H1 (cell line): ENCODE measurements around the gene WDR93.

Experiments used
- CEBPB ChIP-seq: IDR thresholded peaks from 2 replicates; pipeline ENCODE4 v1.6.1; 2012; ENCODE audit warnings: low read depth, low read length
- EP300 ChIP-seq, 2 experiments: IDR thresholded peaks; 1 replicate in 1 of 2; 2 replicates in 1 of 2; pipeline ENCODE4 v1.6.1; 2011 to 2012; ENCODE audit warnings: low read depth in 2 of 2, low read length in 2 of 2, mild to moderate bottlenecking in 2 of 2, borderline replicate concordance in 1 of 2, inconsistent platforms in 1 of 2, moderate library complexity in 1 of 2
- KDM5A ChIP-seq: fragments of 200-600 bp; IDR thresholded peaks from 2 replicates; pipeline ENCODE4 v1.7.1; 2012; ENCODE audit warnings: mild to moderate bottlenecking, low read length, inconsistent platforms, mixed read lengths
- POLR2AphosphoS5 ChIP-seq: IDR thresholded peaks from 2 replicates; pipeline ENCODE4 v1.6.1; 2011; ENCODE audit warnings: low read depth, low read length
- RNF2 ChIP-seq: fragments of 200-900, 300-1000 bp; sonication (generic); IDR thresholded peaks from 2 replicates; pipeline ENCODE4 v1.7.1; 2016; ENCODE audit warnings: borderline replicate concordance, low read depth, mild to moderate bottlenecking, antibody characterized with exemption, low read length; ENCODE audit not compliant: poor library complexity, severe bottlenecking; ENCODE audit errors: missing control alignments
- RXRA ChIP-seq: IDR thresholded peaks from 2 replicates; pipeline ENCODE4 v1.6.1; 2011; ENCODE audit warnings: low read depth, mild to moderate bottlenecking, low read length, moderate library complexity; ENCODE audit not compliant: insufficient read depth
- TEAD4 ChIP-seq: IDR thresholded peaks from 2 replicates; pipeline ENCODE4 v1.6.1; 2012; ENCODE audit warnings: low read depth, low read length, inconsistent platforms, mixed read lengths
- TF ChIP-seq, protein P1 (sequence below): IDR thresholded peaks from 2 replicates; pipeline ENCODE4 v1.6.1; 2012; ENCODE audit warnings: inconsistent platforms
- TF ChIP-seq, protein P2 (sequence below), 3 experiments: IDR thresholded peaks; 1 replicate in 2 of 3; 2 replicates in 1 of 3; pipeline versions ENCODE4 v1.5.1 to v1.6.1; 2011; ENCODE audit warnings: low read length in 3 of 3, mild to moderate bottlenecking in 3 of 3, inconsistent platforms in 2 of 3, low read depth in 1 of 3, moderate library complexity in 1 of 3; ENCODE audit not compliant: insufficient read depth in 1 of 3; ENCODE audit errors: control extremely low read depth in 1 of 3

DNA sequence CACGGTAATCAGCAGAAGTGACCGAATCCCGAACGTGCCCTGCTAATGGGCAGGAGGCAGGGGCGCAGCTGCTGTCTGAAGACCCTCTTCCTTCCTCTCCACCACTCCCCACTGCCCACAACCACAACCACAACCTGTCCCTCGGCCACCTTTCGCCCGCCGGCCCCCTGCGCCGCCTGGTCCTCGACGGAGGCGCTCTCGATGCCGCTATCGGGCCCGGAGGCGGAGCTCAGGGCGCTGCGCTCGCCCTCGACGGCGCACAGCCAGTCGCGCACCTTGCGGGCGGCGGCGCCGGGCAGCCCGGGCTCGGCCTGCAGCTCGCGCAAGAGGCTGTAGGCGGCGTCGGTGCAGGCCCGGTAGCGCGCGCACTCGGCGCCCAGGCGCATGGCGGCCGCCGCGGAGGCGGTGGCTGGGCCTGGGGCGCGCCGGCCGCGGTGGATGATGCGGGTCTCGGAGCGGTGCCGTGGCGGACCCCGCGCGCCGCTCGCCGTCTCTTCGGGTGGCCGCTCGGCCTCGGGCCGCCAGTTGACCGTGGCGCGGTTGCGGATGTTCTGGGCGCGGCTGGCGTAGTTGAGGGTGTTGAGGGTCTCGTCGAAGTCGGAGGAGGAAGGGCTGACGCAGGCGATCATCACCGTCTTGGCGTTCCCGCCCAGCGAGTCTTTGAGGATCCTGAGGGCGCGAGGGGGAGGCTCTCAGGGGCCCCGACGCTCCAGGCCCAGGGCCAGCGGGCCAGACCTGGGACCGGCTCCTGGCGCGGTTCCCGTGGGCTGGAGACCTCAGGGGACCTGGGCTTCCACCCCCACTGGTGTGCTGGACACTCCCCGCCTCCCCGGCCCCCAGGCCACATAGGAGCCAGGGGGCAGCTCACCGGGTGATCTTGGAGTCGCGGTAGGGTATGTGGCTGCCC, 42.3 kb upstream of the WDR93 start:
- TF ChIP-seq EP300 (IDR thresholded peaks at IDR 0.05; ENCODE audit: borderline replicate concordance in 1 of 2, low read depth in 2 of 2, low read length in 2 of 2) (no peak), TEAD4 (no peak), RNF2 (no peak), RXRA (no peak), CEBPB (no peak), POLR2AphosphoS5 (no peak), KDM5A (no peak)
- TF ChIP-seq, protein P1, sequence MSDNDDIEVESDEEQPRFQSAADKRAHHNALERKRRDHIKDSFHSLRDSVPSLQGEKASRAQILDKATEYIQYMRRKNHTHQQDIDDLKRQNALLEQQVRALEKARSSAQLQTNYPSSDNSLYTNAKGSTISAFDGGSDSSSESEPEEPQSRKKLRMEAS = no peak
- TF ChIP-seq, protein P2, sequence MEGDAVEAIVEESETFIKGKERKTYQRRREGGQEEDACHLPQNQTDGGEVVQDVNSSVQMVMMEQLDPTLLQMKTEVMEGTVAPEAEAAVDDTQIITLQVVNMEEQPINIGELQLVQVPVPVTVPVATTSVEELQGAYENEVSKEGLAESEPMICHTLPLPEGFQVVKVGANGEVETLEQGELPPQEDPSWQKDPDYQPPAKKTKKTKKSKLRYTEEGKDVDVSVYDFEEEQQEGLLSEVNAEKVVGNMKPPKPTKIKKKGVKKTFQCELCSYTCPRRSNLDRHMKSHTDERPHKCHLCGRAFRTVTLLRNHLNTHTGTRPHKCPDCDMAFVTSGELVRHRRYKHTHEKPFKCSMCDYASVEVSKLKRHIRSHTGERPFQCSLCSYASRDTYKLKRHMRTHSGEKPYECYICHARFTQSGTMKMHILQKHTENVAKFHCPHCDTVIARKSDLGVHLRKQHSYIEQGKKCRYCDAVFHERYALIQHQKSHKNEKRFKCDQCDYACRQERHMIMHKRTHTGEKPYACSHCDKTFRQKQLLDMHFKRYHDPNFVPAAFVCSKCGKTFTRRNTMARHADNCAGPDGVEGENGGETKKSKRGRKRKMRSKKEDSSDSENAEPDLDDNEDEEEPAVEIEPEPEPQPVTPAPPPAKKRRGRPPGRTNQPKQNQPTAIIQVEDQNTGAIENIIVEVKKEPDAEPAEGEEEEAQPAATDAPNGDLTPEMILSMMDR (IDR thresholded peaks at IDR 0.05; ENCODE audit: control extremely low read depth in 1 of 3, insufficient read depth in 1 of 3, low read depth in 1 of 3, low read length in 3 of 3) = 0 out of 4 replicates have a peak, but pooled peaks of 1 of the 3 experiments have one; percentile 9
